GM19452 (cell line): ENCODE data around the gene C19orf12.

Source experiments
- ATAC-seq: cut with Tn5 transposase; IDR thresholded peaks from one replicate; pipeline ENCODE4 v1.9.1; 2021; ENCODE audit not compliant: unreplicated experiment

Gene C19orf12

GRCh38 chr19:29697523-29698261 is 17.4 kb downstream of the C19orf12 start:
- ATAC-seq = no peak

DNA sequence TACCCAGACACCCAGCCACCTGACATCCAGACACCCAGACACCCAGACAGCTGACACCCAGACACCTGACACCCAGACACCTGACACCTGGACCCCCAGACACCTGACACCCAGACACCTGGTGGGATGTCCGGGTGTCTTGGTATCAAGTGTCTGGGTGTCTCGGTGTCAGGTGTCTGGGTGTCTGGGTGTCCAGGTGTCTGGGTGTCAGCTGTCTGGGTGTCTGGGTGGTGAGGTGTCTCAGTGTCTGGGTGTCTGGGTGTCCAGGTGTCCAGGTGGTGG is 18.6 kb downstream of the C19orf12 start:
- ATAC-seq = no peak

GRCh38 chr19:29695765-29696564 is 19.1 kb downstream of the C19orf12 start:
- ATAC-seq = no peak

- peak; percentile 97 for ATAC-seq
Observed at GRCh38 chr19:29694669-29695627, 20.1 kb downstream of the C19orf12 start.

- ATAC-seq = no peak
Observed at GRCh38 chr19:29694161-29694560, 20.9 kb downstream of the C19orf12 start.

DNA sequence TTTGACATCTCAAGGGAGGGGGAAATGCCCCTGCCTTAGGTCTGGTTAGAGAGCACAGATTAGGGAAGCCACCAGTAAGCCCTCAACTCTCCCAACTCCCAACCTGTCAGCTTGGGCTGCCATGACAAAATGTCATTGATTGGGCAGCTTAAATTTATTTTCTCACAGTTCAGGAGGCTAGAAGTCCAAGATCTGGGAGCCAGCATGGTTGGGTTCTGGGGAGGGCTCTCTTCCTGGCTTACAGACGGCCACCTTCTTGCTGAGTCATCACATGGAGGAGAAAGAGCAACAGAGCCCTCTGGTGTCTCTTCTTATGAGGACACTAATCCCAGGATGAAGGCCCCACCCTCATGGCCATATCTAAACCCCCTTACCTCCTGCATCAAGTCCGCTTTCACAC is 24.2 kb downstream of the C19orf12 start:
- ATAC-seq = no peak

DNA sequence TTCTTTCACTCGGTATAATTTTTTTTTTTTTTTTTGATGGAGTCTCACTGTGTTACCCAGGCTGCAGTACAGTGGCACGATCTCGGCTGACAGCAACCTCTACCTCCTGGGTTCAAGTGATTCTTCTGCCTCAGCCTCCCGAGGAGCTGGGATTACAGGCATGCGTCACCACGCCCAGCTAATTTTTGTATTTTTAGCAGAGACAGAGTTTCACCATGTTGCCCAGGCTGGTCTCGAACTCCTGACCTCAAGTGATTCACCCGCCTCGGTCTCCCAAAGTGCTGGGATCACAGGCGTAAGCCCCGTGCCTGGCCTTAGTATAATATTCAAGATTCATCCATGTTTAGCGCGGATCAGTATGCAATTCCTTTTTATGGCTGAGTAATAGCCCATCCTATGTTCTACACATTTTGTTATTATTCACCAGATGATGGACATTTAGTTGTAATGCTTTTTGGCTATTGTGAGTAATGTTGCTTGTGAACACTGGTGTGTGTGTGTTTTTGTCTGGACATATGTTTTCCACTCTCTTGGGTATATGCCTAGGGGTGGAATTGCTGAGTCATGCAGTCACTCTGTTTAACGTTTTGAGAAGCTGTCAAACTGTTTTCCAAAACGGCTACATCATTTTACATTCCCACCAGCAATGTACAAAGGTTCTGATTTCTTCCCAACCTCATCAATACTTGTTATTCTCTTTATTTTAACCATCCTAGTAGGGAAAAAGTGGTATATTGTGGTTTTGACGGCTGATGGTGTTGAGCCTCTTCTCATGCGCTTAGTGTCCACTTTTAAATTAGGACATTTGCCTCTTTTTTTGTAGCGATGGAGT is 26.9 kb downstream of the C19orf12 start:
- no peak for ATAC-seq

GRCh38 chr19:29687244-29687896 is 27.7 kb downstream of the C19orf12 start:
- no peak for ATAC-seq

DNA sequence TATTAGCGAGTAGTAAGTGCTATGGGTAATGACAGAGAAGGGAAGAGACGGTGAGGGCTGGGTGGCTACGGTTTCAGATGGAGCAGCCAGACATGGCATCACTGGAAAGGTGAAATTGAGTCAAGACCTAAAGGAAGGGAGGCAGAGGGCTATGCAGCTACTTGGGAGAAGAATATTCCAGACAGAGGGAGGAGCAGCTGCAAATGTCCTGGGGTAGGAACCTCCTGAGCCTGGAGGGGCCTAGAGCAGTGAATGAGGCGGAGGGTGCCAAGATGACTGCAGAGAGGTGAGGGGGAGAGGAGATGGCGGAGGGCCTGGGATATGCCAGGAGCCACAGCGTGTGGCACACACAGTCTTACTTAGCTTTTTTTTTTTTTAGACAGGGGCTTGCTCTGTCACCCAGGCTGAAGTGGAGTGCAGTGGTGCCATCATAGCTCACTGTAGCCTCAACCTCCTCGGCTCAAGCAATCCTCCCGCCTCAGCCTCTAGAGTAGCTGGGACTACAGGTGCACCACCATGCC is 28.7 kb downstream of the C19orf12 start:
- no peak for ATAC-seq

GRCh38 chr19:29685326-29685725 is 29.7 kb downstream of the C19orf12 start:
- no peak for ATAC-seq

DNA sequence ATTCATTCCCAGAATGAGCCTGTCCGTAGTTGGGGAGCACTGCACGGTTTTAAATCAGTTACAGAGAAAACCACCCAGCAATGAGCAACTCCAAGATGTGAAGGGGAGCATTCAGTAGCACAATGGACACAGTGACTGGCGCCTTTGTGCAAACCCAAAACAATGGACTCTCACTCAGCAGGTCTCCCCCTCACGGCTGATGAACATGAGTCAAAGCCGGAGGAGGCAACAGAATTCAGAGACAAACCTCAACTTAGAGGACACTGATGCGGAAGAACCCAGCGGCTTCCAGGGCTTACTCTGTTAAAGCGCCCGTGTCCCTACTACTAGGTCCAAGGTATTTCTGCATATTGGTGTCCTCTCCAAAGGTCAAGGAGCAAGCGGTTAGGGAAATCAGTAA is 32.1 kb downstream of the C19orf12 start:
- no peak for ATAC-seq

- ATAC-seq = no peak
Observed at GRCh38 chr19:29682236-29682895, 32.7 kb downstream of the C19orf12 start.

DNA sequence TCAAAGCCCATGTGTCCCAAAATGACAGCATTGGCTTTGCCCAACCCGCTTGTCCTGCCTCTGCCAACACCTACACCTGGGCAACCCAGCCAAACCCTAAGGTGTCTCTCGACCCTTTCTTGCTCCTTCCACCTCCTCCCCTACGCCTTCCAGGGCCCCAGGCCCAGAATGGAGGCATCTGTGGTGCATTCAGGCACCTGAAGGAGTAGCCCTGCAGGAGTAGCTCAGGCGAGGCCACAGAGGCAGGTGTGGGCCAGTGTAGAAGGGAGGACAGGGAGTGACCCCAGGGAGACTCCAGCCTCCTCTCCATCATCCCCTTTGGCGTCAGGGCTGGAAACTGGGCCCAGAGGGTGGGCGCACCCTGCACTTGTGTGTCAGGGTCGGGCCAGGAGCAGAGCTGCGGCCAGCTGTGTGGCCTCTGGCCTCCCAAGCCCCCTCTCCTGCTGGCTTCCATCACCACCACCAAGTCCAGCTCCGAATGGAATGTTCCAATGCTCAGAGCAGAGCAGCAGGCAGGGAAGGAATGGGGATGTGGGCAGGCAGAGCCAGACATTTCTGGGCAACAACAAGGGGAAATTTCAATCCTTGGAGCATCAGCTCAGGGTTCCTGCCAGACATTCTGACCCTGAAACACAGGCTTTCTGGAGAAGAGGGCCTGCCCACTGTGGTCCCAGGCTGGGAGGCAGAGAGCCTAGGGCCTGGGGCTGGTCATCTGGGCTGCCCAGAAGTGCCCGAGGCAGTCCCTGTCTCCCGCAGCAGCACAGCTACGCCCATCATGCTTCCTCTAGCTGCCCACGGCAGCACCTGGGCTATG is 33.4 kb downstream of the C19orf12 start:
- ATAC-seq = no peak

- ATAC-seq = no peak
Observed at GRCh38 chr19:29680937-29681336, 34.1 kb downstream of the C19orf12 start.

DNA sequence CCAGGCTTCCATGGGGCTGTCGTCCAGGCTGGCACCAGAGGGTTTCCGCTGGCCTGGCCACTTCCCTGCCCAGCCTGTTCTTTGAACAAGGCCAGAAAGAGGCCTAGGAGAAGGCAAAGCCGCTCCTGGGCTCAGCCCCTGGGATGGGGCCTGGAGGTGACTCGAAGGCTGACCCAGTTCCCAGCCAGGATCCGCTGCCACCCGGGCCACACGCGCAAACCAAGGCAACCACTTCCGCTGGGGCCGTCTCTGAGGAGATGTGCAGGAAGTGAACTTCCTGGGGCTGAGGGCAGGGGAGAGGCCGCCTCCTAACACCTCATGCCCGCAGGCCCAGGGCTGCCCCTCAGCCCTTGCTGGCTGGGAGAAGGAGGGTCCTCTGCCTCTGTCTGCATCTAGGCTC is 34.6 kb downstream of the C19orf12 start:
- peak; percentile 91 for ATAC-seq

- ATAC-seq = no peak
Observed at GRCh38 chr19:29679598-29680210, 35.4 kb downstream of the C19orf12 start.

- ATAC-seq = no peak
Observed at GRCh38 chr19:29678484-29679106, 36.5 kb downstream of the C19orf12 start.
